Pancreas (tissue), 10 donors: ENCODE measurements around the gene GREB1L. TPM values are rescaled to one million over a fixed set of nuclear protein-coding genes. Genes with fewer than 3 reads are reported as not detected.

ENCODE experiments used
- ATAC-seq, 4 donors: fragments of 200-7000 bp; cut with Tn5 transposase; one replicate each; pipeline versions ENCODE4 v1.8.0 to v1.9.1; 2020; ENCODE audit warnings: mild to moderate bottlenecking in 4 of 4, moderate library complexity in 4 of 4
- DNase-seq, 6 donors: peaks; one replicate each; pipeline ENCODE4 v3.0.0-alpha.2; 2020
- FAIRE-seq: peaks from 2 replicates; lab custom pipeline; 2012; peaks lifted over from hg19 to GRCh38; lab: Jason Lieb, UNC
- H3K27ac ChIP-seq, 4 donors: fragments of 200-600 bp; sonication (generic); 1 replicate in 3 of 4; 2 replicates in 1 of 4; pipeline versions ENCODE4 v1.5.0 to v1.8.0; 2020
- H3K27me3 ChIP-seq, 4 donors: fragments of 200-600 bp; one replicate each; pipeline ENCODE4 v1.8.0; 2021
- H3K36me3 ChIP-seq, 3 donors: fragments of 200-600 bp; sonication (generic) in 1 of 3; one replicate each; pipeline versions ENCODE4 v1.5.0 to v1.8.0; 2020 to 2021
- H3K4me1 ChIP-seq, 3 donors: fragments of 200-600 bp; one replicate each; pipeline ENCODE4 v1.8.0; 2021
- H3K4me3 ChIP-seq, 4 donors: fragments of 200-600 bp; sonication (generic) in 2 of 4; one replicate each; pipeline versions ENCODE4 v1.5.0 to v1.8.0; 2020 to 2021
- H3K9me3 ChIP-seq, 4 donors: fragments of 200-600 bp; one replicate each; pipeline ENCODE4 v1.8.0; 2021
- WGBS, 2 donors: extraction: QIAGEN DNeasy Blood & Tissue Kit; methylation state at CpG; one replicate each; pipeline ENCODE4 v1.1.7; 2013; 5-methylcytosine and 5-hydroxymethylcytosine counted together
- intact Hi-C, 3 donors: fragments of 100-400 bp; cut with DNase I; formaldehyde crosslinking; loops; one replicate each; pipeline versions ENCODE4 v1.11.1 to v1.14.2; 2022
- polyA plus RNA-seq, 2 donors: library from polyadenylated mRNA; stranded (reverse); fragments of 200-250 nt; gene quantifications; one replicate each; pipeline ENCODE4 v1.2.3, GENCODE V29; 2013
- total RNA-seq, 6 donors: library from RNA; stranded (reverse); fragmentation: NEBNext Ultra II Directional in 4 of 6; extraction: Animal tissue kit (Norgen Biotek cat#: 25700) in 4 of 6; gene quantifications; one replicate each; pipeline versions ENCODE4 v1.2.1 to v1.2.4, GENCODE V29; 2021 to 2023
- TF ChIP-seq, protein P1 (sequence below), 4 donors: fragments of 200-600 bp; sonication (generic) in 3 of 4; IDR thresholded peaks; one replicate each; pipeline versions ENCODE4 v1.5.0 to v1.8.0; 2021; ENCODE audit warnings: antibody characterized with exemption in 4 of 4
- donor health status: healthy with polysubstance abuse.
- donor health status: DM: no; HTN: no; CAD: no; lungs with moderate emphysema.
- donor health status: DM: no; HTN: no; CAD: no.
- donor health status: control.
- donor health status: control.
- donor health status: Bipolar disorder and iron deficiency.
- donor health status: DM: yes; HTN: yes; CAD: no.
- donor health status: DM: no; HTN: no; CAD: no.
- donor health status: DM: no; HTN: no; CAD: no.
- donor health status: DM: yes; HTN: yes; CAD: no.

Gene GREB1L
- total and polyA plus RNA-seq, 8 donors, result 0.03 to 0.34 (median 0.19) TPM; not detected in 2

DNA sequence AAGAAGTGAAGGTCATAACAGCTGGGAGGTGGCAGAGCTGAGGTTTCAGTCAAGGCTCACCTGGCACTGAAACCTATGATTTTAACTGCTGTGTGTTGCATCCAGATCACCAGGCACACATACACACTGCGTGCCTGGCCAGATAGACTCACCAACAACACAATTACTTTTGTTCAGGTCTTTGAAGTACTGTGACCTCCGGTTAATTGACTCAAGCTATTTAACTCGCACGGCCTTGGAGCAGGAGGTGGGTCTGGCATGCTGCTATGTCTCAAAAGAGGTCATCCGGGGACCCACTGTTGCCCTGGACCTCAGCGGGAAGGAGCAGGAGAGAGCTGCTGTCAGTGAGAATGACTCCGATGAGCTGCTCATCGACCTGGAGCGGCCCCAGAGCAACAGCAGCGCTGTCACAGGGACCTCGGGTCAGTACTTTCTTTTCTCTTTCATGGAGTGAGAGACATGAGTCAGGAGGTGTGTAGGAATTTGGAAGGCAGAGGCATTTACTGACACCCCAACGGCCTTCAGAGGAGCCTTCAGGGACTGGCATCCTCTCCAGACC, 254.3 kb downstream of the GREB1L start:
- Histone ChIP-seq H3K36me3 (no peaks in the 10 kb centered on the region), H3K27ac (no peak overlapping the region), H3K4me1 (no peaks in the 10 kb centered on the region), H3K9me3 (no peaks in the 10 kb centered on the region), H3K4me3 (no peak overlapping the region), H3K27me3 (no peaks in the 10 kb centered on the region)
- ATAC-seq (no peak), FAIRE-seq (no peak), DNase-seq (no peak)
- 46 to 57% methylated on average over 12 of the region's 12 CpGs for WGBS, 2 donors
- intact Hi-C loops, result no loop called here
- TF ChIP-seq, protein P1, sequence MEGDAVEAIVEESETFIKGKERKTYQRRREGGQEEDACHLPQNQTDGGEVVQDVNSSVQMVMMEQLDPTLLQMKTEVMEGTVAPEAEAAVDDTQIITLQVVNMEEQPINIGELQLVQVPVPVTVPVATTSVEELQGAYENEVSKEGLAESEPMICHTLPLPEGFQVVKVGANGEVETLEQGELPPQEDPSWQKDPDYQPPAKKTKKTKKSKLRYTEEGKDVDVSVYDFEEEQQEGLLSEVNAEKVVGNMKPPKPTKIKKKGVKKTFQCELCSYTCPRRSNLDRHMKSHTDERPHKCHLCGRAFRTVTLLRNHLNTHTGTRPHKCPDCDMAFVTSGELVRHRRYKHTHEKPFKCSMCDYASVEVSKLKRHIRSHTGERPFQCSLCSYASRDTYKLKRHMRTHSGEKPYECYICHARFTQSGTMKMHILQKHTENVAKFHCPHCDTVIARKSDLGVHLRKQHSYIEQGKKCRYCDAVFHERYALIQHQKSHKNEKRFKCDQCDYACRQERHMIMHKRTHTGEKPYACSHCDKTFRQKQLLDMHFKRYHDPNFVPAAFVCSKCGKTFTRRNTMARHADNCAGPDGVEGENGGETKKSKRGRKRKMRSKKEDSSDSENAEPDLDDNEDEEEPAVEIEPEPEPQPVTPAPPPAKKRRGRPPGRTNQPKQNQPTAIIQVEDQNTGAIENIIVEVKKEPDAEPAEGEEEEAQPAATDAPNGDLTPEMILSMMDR (IDR thresholded peaks at IDR 0.05), result no peak

DNA sequence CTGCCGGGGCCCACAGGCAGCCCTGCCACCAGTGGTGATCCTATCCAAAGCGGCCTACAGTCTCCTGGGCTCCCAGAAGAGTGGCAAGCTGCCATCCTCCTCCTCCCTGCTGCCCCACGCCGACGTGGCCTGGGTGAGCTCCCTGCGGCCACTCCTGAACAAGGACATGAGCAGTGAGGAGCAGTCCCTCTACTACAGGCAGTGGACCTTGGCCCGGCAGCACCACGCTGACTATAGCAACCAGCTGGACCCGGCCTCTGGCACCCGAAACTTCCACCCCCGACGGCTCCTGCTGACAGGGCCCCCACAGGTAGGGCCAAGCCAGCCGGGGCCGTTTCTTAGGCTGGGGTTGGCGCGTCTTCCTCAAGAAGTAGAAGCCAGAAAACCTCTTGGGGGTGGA, 258.0 kb downstream of the GREB1L start:
- intact Hi-C loops, result no loop called here
- Histone ChIP-seq H3K4me1 (no peaks in the 10 kb centered on the region), H3K4me3 (no peak overlapping the region), H3K27ac (no peak overlapping the region), H3K9me3 (no peaks in the 10 kb centered on the region), H3K36me3 (no peaks in the 10 kb centered on the region), H3K27me3 (no peaks in the 10 kb centered on the region)
- TF ChIP-seq, protein P1 (IDR thresholded peaks at IDR 0.05), result no peak
- DNase-seq (peak in 1 of 6 donors; percentile 45), ATAC-seq (no peak), FAIRE-seq (no peak)
- WGBS, 2 donors, result 75 to 82% methylated on average over 16 of the region's 16 CpGs

GRCh38 chr18:21502661-21503060, 260.6 kb downstream of the GREB1L start:
- no peak overlapping the region for H3K4me3 ChIP-seq
- TF ChIP-seq, protein P1 (IDR thresholded peaks at IDR 0.05), result no peak
- H3K9me3 ChIP-seq, result no peaks in the 10 kb centered on the region
- ATAC-seq (no peak), DNase-seq (no peak), FAIRE-seq (no peak)
- no peak overlapping the region for H3K27ac ChIP-seq
- 79 to 88% methylated on average over 7 of the region's 7 CpGs for WGBS, 2 donors
- no peaks in the 10 kb centered on the region for H3K4me1 ChIP-seq
- no peaks in the 10 kb centered on the region for H3K27me3 ChIP-seq
- intact Hi-C loops, result no loop called here
- no peaks in the 10 kb centered on the region for H3K36me3 ChIP-seq

- ATAC-seq (no peak), DNase-seq (no peak), FAIRE-seq (no peak)
- 81 to 90% methylated on average over 13 of the region's 13 CpGs for WGBS, 2 donors
- intact Hi-C loops, result no loop called here
- Histone ChIP-seq H3K4me1 (no peaks in the 10 kb centered on the region), H3K27me3 (no peaks in the 10 kb centered on the region), H3K4me3 (no peak overlapping the region), H3K36me3 (no peaks in the 10 kb centered on the region), H3K9me3 (no peaks in the 10 kb centered on the region), H3K27ac (no peak overlapping the region)
- TF ChIP-seq, protein P1 (IDR thresholded peaks at IDR 0.05), result no peak
Measured at GRCh38 chr18:21507913-21508701, 266.1 kb downstream of the GREB1L start.

DNA sequence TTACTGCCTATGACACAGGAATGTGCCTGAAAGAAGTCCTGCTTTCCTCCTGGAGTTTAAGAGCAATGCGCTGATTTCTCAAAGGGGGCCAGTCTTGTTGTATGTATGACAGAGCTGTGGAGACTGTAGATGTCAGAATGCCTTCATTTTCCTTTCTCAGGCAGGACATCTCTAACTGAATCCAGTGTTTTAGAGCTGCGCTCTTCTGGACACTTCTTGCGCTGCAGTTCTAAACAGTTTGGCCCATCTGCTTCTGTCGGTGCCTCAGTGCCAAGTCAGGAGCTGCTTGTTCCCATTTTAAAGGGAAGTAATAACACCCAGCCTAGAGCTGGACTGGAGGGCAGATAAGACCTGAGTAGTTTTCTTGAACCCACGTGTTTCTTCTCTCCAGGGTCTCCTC, 267.0 kb downstream of the GREB1L start:
- no peaks in the 10 kb centered on the region for H3K27me3 ChIP-seq
- H3K9me3 ChIP-seq, result no peaks in the 10 kb centered on the region
- TF ChIP-seq, protein P1 (IDR thresholded peaks at IDR 0.05), result no peak
- no peak overlapping the region for H3K4me3 ChIP-seq
- H3K27ac ChIP-seq, result no peak overlapping the region
- no peak for DNase-seq
- H3K36me3 ChIP-seq, result no peaks in the 10 kb centered on the region
- no peak for FAIRE-seq
- ATAC-seq, result no peak
- WGBS, 2 donors, result 84 to 87% methylated on average over 5 of the region's 5 CpGs
- intact Hi-C loops, result no loop called here
- H3K4me1 ChIP-seq, result no peaks in the 10 kb centered on the region
